HepG2 (cell line): Measurements from ENCODE around the gene MCC. TPM values are rescaled to one million over a fixed set of nuclear protein-coding genes. Genes with fewer than 3 reads are reported as not detected.

Source experiments
- ATAC-seq: fragments of 200-7000 bp; cut with Tn5 transposase; 3 replicates; pipeline ENCODE4 v1.9.1; 2020; ENCODE audit warnings: mild to moderate bottlenecking, moderate library complexity
- BruUV-seq: library from RNA; stranded (reverse); fragments of 400-500 nt; replicated peaks from 2 replicates; lab custom pipeline; 2021; lab: Mats Ljungman, UMichigan
- CTCF ChIA-PET: fragments of 300-600 bp; formaldehyde crosslinking; extraction: SDS; loops from one replicate; lab custom pipeline; 2021; ENCODE audit warnings: low total read pairs, inconsistent platforms, low intra/inter-chr PET ratio; lab: Yijun Ruan, JAX
- POLR2A ChIA-PET: fragments of 350-600 bp; sonication (Branson Sonifier 250); formaldehyde crosslinking; loops from one replicate; lab custom pipeline; 2020; ENCODE audit warnings: antibody characterized with exemption, inconsistent platforms; lab: Yijun Ruan, JAX
- DNase-seq: peaks from one replicate; pipeline ENCODE4 v3.0.0-alpha.2; 2015; ENCODE audit warnings: low spot score
- FAIRE-seq: peaks from 3 replicates; lab custom pipeline; 2011; peaks lifted over from hg19 to GRCh38; lab: Jason Lieb, UNC
- H2AFZ ChIP-seq: one replicate; pipeline ENCODE4 v1.6.1; 2011; ENCODE audit warnings: low read length, inconsistent platforms
- H3K27ac ChIP-seq: fragments of 300-600 bp; 3 replicates; pipeline ENCODE4 v1.8.0; 2011; ENCODE audit warnings: mixed run types, mild to moderate bottlenecking, mixed read lengths, low read length, inconsistent platforms; ENCODE audit not compliant: insufficient read depth; ENCODE audit errors: extremely low read length
- H3K27me3 ChIP-seq, 2 experiments: fragments of 200-600 bp in 1 of 2; 2 replicates in 1 of 2; 3 replicates in 1 of 2; pipeline versions ENCODE4 v1.6.0 to v1.8.0; 2011; ENCODE audit warnings: low read length in 2 of 2, mild to moderate bottlenecking in 2 of 2, moderate library complexity in 2 of 2, inconsistent platforms in 1 of 2; ENCODE audit not compliant: insufficient read depth in 2 of 2, control insufficient read depth in 1 of 2
- H3K36me3 ChIP-seq, 2 experiments: fragments of 200-600 bp in 1 of 2; replicated peaks in 1 of 2; 2 replicates in 1 of 2; 3 replicates in 1 of 2; pipeline versions ENCODE4 v1.5.1 to v1.8.0; 2011; ENCODE audit warnings: low read length in 2 of 2, inconsistent platforms in 1 of 2; ENCODE audit not compliant: insufficient read depth in 2 of 2, control insufficient read depth in 1 of 2
- H3K4me1 ChIP-seq: 2 replicates; pipeline ENCODE4 v1.5.1; 2012; ENCODE audit warnings: low read length, inconsistent platforms; ENCODE audit not compliant: insufficient read depth
- H3K4me2 ChIP-seq: 2 replicates; pipeline ENCODE4 v1.6.0; 2011; ENCODE audit warnings: low read depth, low read length, inconsistent platforms
- H3K4me3 ChIP-seq, 3 experiments: fragments of 200-600 bp in 1 of 3; sonication (generic), shearing (Covaris generic) in 1 of 3; replicated peaks in 1 of 3; 2 replicates each; pipeline ENCODE4 v1.5.1; 2011 to 2016; ENCODE audit warnings: low read length in 3 of 3, inconsistent platforms in 2 of 3, low read depth in 2 of 3, mild to moderate bottlenecking in 2 of 3, control low read depth in 1 of 3, mixed read lengths in 1 of 3; ENCODE audit not compliant: insufficient read depth in 1 of 3
- H3K79me2 ChIP-seq: one replicate; pipeline ENCODE4 v1.6.1; 2011; ENCODE audit warnings: low read length, inconsistent platforms; ENCODE audit not compliant: insufficient read depth
- H3K9ac ChIP-seq: 2 replicates; pipeline ENCODE4 v1.6.0; 2011; ENCODE audit warnings: mild to moderate bottlenecking, low read depth, low read length, inconsistent platforms; ENCODE audit not compliant: insufficient read depth
- H3K9me3 ChIP-seq: 2 replicates; pipeline ENCODE4 v1.5.1; 2012; ENCODE audit warnings: mild to moderate bottlenecking, low read length
- H4K20me1 ChIP-seq: 2 replicates; pipeline ENCODE4 v1.6.0; 2011; ENCODE audit warnings: inconsistent platforms, mild to moderate bottlenecking, low read length, moderate library complexity; ENCODE audit not compliant: insufficient read depth
- HNF4A ChIP-seq: sonication (generic); formaldehyde crosslinking; IDR thresholded peaks from 2 replicates; pipeline ENCODE4 v1.4.0; 2020; ENCODE audit warnings: missing genetic modification reagents
- IRF2 ChIP-seq: IDR thresholded peaks from 2 replicates; pipeline ENCODE4 v1.6.1; 2018; ENCODE audit warnings: missing genetic modification reagents, missing compliant biosample characterization
- MEIS1 ChIP-seq: sonication (generic); formaldehyde crosslinking; IDR thresholded peaks from 2 replicates; pipeline ENCODE4 v1.9.0; 2021; ENCODE audit warnings: mild to moderate bottlenecking, missing genetic modification reagents, moderate library complexity, borderline replicate concordance
- PAXIP1 ChIP-seq: sonication (generic); formaldehyde crosslinking; conservative IDR thresholded peaks from 2 replicates; pipeline ENCODE4 v1.4.0; 2020; ENCODE audit warnings: mild to moderate bottlenecking, missing genetic modification reagents, moderate library complexity
- POGZ ChIP-seq: sonication (generic); formaldehyde crosslinking; IDR thresholded peaks from 2 replicates; pipeline ENCODE4 v1.4.0; 2020; ENCODE audit warnings: mild to moderate bottlenecking, missing genetic modification reagents
- SMARCE1 ChIP-seq: fragments of 450-650 bp; IDR thresholded peaks from 2 replicates; pipeline ENCODE4 v1.6.1; 2017; ENCODE audit warnings: borderline replicate concordance
- YEATS4 ChIP-seq: sonication (generic); formaldehyde crosslinking; IDR thresholded peaks from 2 replicates; pipeline ENCODE4 v1.4.0; 2020; ENCODE audit warnings: missing genetic modification reagents, borderline replicate concordance
- ZC3H13 ChIP-seq: sonication (generic); formaldehyde crosslinking; IDR thresholded peaks from 2 replicates; pipeline ENCODE4 v1.8.1; 2023; ENCODE audit warnings: mild to moderate bottlenecking, missing genetic modification reagents, moderate library complexity
- ZNF230 ChIP-seq: sonication (generic); formaldehyde crosslinking; IDR thresholded peaks from 2 replicates; pipeline ENCODE4 v1.4.0; 2020; ENCODE audit warnings: mild to moderate bottlenecking, missing genetic modification reagents
- WGBS: methylation state at CpG from one replicate; pipeline ENCODE4 v1.1.6; 2017; ENCODE audit warnings: low lambda C conversion rate; 5-methylcytosine and 5-hydroxymethylcytosine counted together
- in situ Hi-C: cut with HindIII; loops from 2 replicates; pipeline ENCODE4 v1.10.0; 2017; ENCODE audit warnings: low pct_unique_long_range_greater_than_20kb; ENCODE audit not compliant: extremely low pct_ligation_motif_present
- intact Hi-C: fragments of 100-400 bp; cut with micrococcal nuclease; formaldehyde crosslinking; loops from one replicate; pipeline ENCODE4 v1.10.0; 2022; ENCODE audit not compliant: unreplicated experiment
- polyA plus RNA-seq, 8 experiments: library from polyadenylated mRNA; depleted of rRNA in 3 of 8; stranded (reverse) in 7 of 8; unstranded in 1 of 8; fragments of >200 nt; fragmentation: Illumina TruSeq in 4 of 8; extraction: Trizol in 4 of 8; gene quantifications; 2 replicates each; pipeline versions ENCODE4 v1.2.1 to v1.2.3, GENCODE V29; 2011 to 2016; ENCODE audit warnings: low read depth in 4 of 8, missing spikeins in 1 of 8, mixed read lengths in 1 of 8; ENCODE audit not compliant: insufficient read depth in 1 of 8
- total RNA-seq, 5 experiments: library from RNA; depleted of rRNA; stranded (reverse); fragments of >200 nt; fragmentation: Illumina TruSeq; extraction: Trizol; gene quantifications; 2 replicates each; pipeline ENCODE4 v1.2.3, GENCODE V29; 2016; ENCODE audit warnings: low read depth in 1 of 5
- TF ChIP-seq, protein P1 (sequence below): sonication (generic); formaldehyde crosslinking; IDR thresholded peaks from 2 replicates; pipeline ENCODE4 v1.8.1; 2022; ENCODE audit warnings: mild to moderate bottlenecking, missing genetic modification reagents
- TF ChIP-seq, protein P2 (sequence below): sonication (generic); formaldehyde crosslinking; IDR thresholded peaks from 2 replicates; pipeline ENCODE4 v1.8.0; 2022; ENCODE audit warnings: missing genetic modification reagents, mild to moderate bottlenecking, moderate library complexity, borderline replicate concordance
- TF ChIP-seq, protein P3 (sequence below): sonication (generic); formaldehyde crosslinking; conservative IDR thresholded peaks from 2 replicates; pipeline ENCODE4 v1.4.0; 2020; ENCODE audit warnings: missing genetic modification reagents

The MCC gene
- total and polyA plus RNA-seq, 2 of the 13 experiments (the other 11 are each of a cell fraction or from before 2014, with no cell fraction given): 0.55 to 2.4 TPM

- peak overlapping the region; percentile 94 for H3K27ac ChIP-seq
- DNase-seq (peak; percentile 17), ATAC-seq (no peak), FAIRE-seq (no peak)
- peak overlapping the region; percentile 85 to 91 (median 87) for H3K4me3 ChIP-seq
- H3K4me1 ChIP-seq: peaks cover 43% of the 10 kb centered on the region
- peaks cover 14% of the 10 kb centered on the region for H3K79me2 ChIP-seq
- intact Hi-C loops (no loop called here), in situ Hi-C loops (loop anchor here (5.0 to 25.0 kb wide), 2 partner anchors 137 to 477 kb away; no protein-coding TSS in a partner anchor)
- no peaks in the 10 kb centered on the region for H3K9me3 ChIP-seq
- TSS peak; percentile 65 for BruUV-seq
- ChIA-PET POLR2A (interaction anchor here (1.3 to 2.2 kb wide), 4 partner anchors 10 to 538 kb away, joined by 3 to 13 read pairs (median 7); partner anchors contain the start of genes DCP2 and MCC), CTCF (interaction anchor here (1.2 kb wide), 1 partner anchor 135 kb away, joined by 3 read pairs; no protein-coding TSS in a partner anchor)
- peak overlapping the region; percentile 92 for H3K9ac ChIP-seq
- WGBS: 3% methylated on average over 8 of the region's 9 CpGs
- H3K27me3 ChIP-seq: no peaks in the 10 kb centered on the region; a peak in 1 of 5 replicates
- H3K4me2 ChIP-seq: peak overlapping the region; percentile 95
- H2AFZ ChIP-seq: no peak overlapping the region
- H3K36me3 ChIP-seq: no peaks in the 10 kb centered on the region; a peak in 1 of 5 replicates
- no peaks in the 10 kb centered on the region for H4K20me1 ChIP-seq
- TF ChIP-seq, protein P1, sequence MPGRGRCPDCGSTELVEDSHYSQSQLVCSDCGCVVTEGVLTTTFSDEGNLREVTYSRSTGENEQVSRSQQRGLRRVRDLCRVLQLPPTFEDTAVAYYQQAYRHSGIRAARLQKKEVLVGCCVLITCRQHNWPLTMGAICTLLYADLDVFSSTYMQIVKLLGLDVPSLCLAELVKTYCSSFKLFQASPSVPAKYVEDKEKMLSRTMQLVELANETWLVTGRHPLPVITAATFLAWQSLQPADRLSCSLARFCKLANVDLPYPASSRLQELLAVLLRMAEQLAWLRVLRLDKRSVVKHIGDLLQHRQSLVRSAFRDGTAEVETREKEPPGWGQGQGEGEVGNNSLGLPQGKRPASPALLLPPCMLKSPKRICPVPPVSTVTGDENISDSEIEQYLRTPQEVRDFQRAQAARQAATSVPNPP (CRISPR knock-in tag): no peak
- TF ChIP-seq MEIS1: 0 out of 2 replicates have a peak, but pooled peaks have one; percentile 5
- 0 out of 2 replicates have a peak, but pooled peaks have one; percentile 10 for TF ChIP-seq PAXIP1 (CRISPR knock-in tag)
- TF ChIP-seq, protein P2, sequence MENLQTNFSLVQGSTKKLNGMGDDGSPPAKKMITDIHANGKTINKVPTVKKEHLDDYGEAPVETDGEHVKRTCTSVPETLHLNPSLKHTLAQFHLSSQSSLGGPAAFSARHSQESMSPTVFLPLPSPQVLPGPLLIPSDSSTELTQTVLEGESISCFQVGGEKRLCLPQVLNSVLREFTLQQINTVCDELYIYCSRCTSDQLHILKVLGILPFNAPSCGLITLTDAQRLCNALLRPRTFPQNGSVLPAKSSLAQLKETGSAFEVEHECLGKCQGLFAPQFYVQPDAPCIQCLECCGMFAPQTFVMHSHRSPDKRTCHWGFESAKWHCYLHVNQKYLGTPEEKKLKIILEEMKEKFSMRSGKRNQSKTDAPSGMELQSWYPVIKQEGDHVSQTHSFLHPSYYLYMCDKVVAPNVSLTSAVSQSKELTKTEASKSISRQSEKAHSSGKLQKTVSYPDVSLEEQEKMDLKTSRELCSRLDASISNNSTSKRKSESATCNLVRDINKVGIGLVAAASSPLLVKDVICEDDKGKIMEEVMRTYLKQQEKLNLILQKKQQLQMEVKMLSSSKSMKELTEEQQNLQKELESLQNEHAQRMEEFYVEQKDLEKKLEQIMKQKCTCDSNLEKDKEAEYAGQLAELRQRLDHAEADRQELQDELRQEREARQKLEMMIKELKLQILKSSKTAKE (CRISPR knock-in tag): 0 out of 2 replicates have a peak, but pooled peaks have one; percentile 39
- 0 out of 2 replicates have a peak, but pooled peaks have one; percentile 7 for TF ChIP-seq YEATS4 (CRISPR knock-in tag)
- TF ChIP-seq ZC3H13 (CRISPR knock-in tag): 0 out of 2 replicates have a peak, but pooled peaks have one; percentile 5
- TF ChIP-seq HNF4A (CRISPR knock-in tag): peak; percentile 46; the same call in 1 of the 2 replicates
- TF ChIP-seq IRF2 (CRISPR knock-in tag): no peak
- 0 out of 2 replicates have a peak, but pooled peaks have one; percentile 1 for TF ChIP-seq ZNF230 (CRISPR knock-in tag)
- no peak for TF ChIP-seq POGZ (CRISPR knock-in tag)
- no peak for TF ChIP-seq SMARCE1
- TF ChIP-seq, protein P3, sequence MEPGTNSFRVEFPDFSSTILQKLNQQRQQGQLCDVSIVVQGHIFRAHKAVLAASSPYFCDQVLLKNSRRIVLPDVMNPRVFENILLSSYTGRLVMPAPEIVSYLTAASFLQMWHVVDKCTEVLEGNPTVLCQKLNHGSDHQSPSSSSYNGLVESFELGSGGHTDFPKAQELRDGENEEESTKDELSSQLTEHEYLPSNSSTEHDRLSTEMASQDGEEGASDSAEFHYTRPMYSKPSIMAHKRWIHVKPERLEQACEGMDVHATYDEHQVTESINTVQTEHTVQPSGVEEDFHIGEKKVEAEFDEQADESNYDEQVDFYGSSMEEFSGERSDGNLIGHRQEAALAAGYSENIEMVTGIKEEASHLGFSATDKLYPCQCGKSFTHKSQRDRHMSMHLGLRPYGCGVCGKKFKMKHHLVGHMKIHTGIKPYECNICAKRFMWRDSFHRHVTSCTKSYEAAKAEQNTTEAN (CRISPR knock-in tag): 0 out of 2 replicates have a peak, but pooled peaks have one; percentile 28
Measured at GRCh38 chr5:113514289-113514635, 26.0 kb upstream of the MCC start.
